ENCODE results near the gene PLA2G4B. TPM values are rescaled to one million over a fixed set of nuclear protein-coding genes. Genes with fewer than 3 reads are reported as not detected.
A peak's percentile ranks its signal among the peaks of the same experiment; 100 is the strongest.

PLA2G4B gene
- total RNA-seq, result 1 to 10 TPM in 5 of 6 experiments, under 1 TPM in 1; 0.31 to 7.3 (median 4.7) TPM
- long read RNA-seq, result 0 reads

- H3K9me3 ChIP-seq, result no peaks in the 10 kb centered on the region
- 80% methylated on average over 1 of the region's 6 CpGs for WGBS (ENCODE audit: insufficient coverage, low coverage, low lambda C conversion rate, missing lambda C conversion rate)
- intact Hi-C loops (cut with DNase I), result no loop called here
- H3K27me3 ChIP-seq, result no peaks in the 10 kb centered on the region
- no peak within 1 kb of the TSS for H3K4me3 ChIP-seq
- DNase-seq (no peak), ATAC-seq (peak in 3 of 4 donors; percentile 15 to 67 (median 21))
- peaks cover 0 to 6% (median 0%) of the 10 kb centered on the region in 4 donors for H3K36me3 ChIP-seq
- H3K4me1 ChIP-seq, result peaks cover 0 to 3% (median 0%) of the 10 kb centered on the region in 4 donors
- TF ChIP-seq CTCF (IDR thresholded peaks at IDR 0.05) (no peak), POLR2A (IDR thresholded peaks at IDR 0.05) (no peak)
- H3K27ac ChIP-seq, result no peak within 1 kb of the TSS
Observed at GRCh38 chr15:41838400-41838897, at the start of gene PLA2G4B. Gene PLA2G4B (plus strand): TSS chr15:41838847. CDS start chr15:41838914, 67 bp downstream.

- no peaks in the 10 kb centered on the region for H3K9me3 ChIP-seq
- intact Hi-C loops (cut with DNase I), result no loop called here
- no peaks in the 10 kb centered on the region for H3K36me3 ChIP-seq
- 58% methylated on average over 4 of the region's 4 CpGs for WGBS (ENCODE audit: insufficient coverage, low coverage, low lambda C conversion rate, missing lambda C conversion rate)
- no peaks in the 10 kb centered on the region for H3K27me3 ChIP-seq
- H3K27ac ChIP-seq, result no peak overlapping the region
- TF ChIP-seq CTCF (IDR thresholded peaks at IDR 0.05) (no peak), POLR2A (IDR thresholded peaks at IDR 0.05) (no peak)
- ATAC-seq (no peak), DNase-seq (no peak)
- H3K4me1 ChIP-seq, result peaks cover 0 to 19% (median 5%) of the 10 kb centered on the region in 4 donors
- H3K4me3 ChIP-seq, result no peak overlapping the region
Observed at GRCh38 chr15:41789236-41789635, 49.4 kb upstream of the PLA2G4B start.

GRCh38 chr15:41789662-41790061, 49.0 kb upstream of the PLA2G4B start:
- no peaks in the 10 kb centered on the region for H3K9me3 ChIP-seq
- H3K36me3 ChIP-seq, result no peaks in the 10 kb centered on the region
- no peak overlapping the region for H3K27ac ChIP-seq
- DNase-seq, result no peak
- ATAC-seq, result no peak
- H3K4me3 ChIP-seq, result no peak overlapping the region
- intact Hi-C loops (cut with DNase I), result no loop called here
- H3K27me3 ChIP-seq, result no peaks in the 10 kb centered on the region
- no peak for TF ChIP-seq CTCF (IDR thresholded peaks at IDR 0.05)
- TF ChIP-seq POLR2A (IDR thresholded peaks at IDR 0.05), result no peak
- peaks cover 0 to 19% (median 5%) of the 10 kb centered on the region in 4 donors for H3K4me1 ChIP-seq

- intact Hi-C loops (cut with DNase I), result no loop called here
- 88% methylated on average over 3 of the region's 3 CpGs for WGBS (ENCODE audit: insufficient coverage, low coverage, low lambda C conversion rate, missing lambda C conversion rate)
- DNase-seq (no peak), ATAC-seq (no peak)
- Histone ChIP-seq H3K9me3 (no peaks in the 10 kb centered on the region), H3K36me3 (no peaks in the 10 kb centered on the region), H3K4me1 (peaks cover 0 to 19% (median 5%) of the 10 kb centered on the region in 4 donors), H3K27ac (peak overlapping the region in 1 of 3 donors; percentile 34), H3K4me3 (no peak overlapping the region), H3K27me3 (no peaks in the 10 kb centered on the region)
- no peak for TF ChIP-seq CTCF (IDR thresholded peaks at IDR 0.05)
- TF ChIP-seq POLR2A (IDR thresholded peaks at IDR 0.05), result no peak
Observed at GRCh38 chr15:41790169-41790568, 48.5 kb upstream of the PLA2G4B start.
